Measurements from ENCODE around the gene INPP4B.

INPP4B gene

GRCh38 chr4:142222127-142222526, 624.0 kb downstream of the INPP4B start:
- TF ChIP-seq CTCF (IDR thresholded peaks at IDR 0.05) (no peak), ZFX (IDR thresholded peaks at IDR 0.05; ENCODE audit: borderline replicate concordance) (no peak)
- no peak overlapping the region for H3K27ac ChIP-seq

- TF ChIP-seq CTCF (IDR thresholded peaks at IDR 0.05): no peak
- no peak for TF ChIP-seq ZFX (IDR thresholded peaks at IDR 0.05; ENCODE audit: borderline replicate concordance)
- no peak overlapping the region for H3K27ac ChIP-seq
These were observed 627.4 kb downstream of the INPP4B start for GRCh38 chr4:142218726-142219125.

- H3K27ac ChIP-seq: no peak overlapping the region
- TF ChIP-seq ZFX (IDR thresholded peaks at IDR 0.05; ENCODE audit: borderline replicate concordance) (no peak), CTCF (IDR thresholded peaks at IDR 0.05) (no peak)
These were observed 634.7 kb downstream of the INPP4B start for GRCh38 chr4:142211444-142211843.

- no peak for TF ChIP-seq CTCF (IDR thresholded peaks at IDR 0.05)
- TF ChIP-seq ZFX (IDR thresholded peaks at IDR 0.05; ENCODE audit: borderline replicate concordance): no peak
- no peak overlapping the region for H3K27ac ChIP-seq
These were observed 642.6 kb downstream of the INPP4B start for GRCh38 chr4:142203505-142203904.

GRCh38 chr4:142202404-142203332, 643.4 kb downstream of the INPP4B start:
- H3K27ac ChIP-seq: no peak overlapping the region
- no peak for TF ChIP-seq ZFX (IDR thresholded peaks at IDR 0.05; ENCODE audit: borderline replicate concordance)
- no peak for TF ChIP-seq CTCF (IDR thresholded peaks at IDR 0.05)

GRCh38 chr4:142201041-142201440, 645.1 kb downstream of the INPP4B start:
- no peak overlapping the region for H3K27ac ChIP-seq
- TF ChIP-seq ZFX (IDR thresholded peaks at IDR 0.05; ENCODE audit: borderline replicate concordance) (no peak), CTCF (IDR thresholded peaks at IDR 0.05) (no peak)

- no peak overlapping the region for H3K27ac ChIP-seq
- TF ChIP-seq ZFX (IDR thresholded peaks at IDR 0.05; ENCODE audit: borderline replicate concordance): no peak
- no peak for TF ChIP-seq CTCF (IDR thresholded peaks at IDR 0.05)
These were observed 651.2 kb downstream of the INPP4B start for GRCh38 chr4:142194905-142195304.

All from 22Rv1 (cell line).